Measurements from ENCODE around the gene FAM131B.
A peak's percentile ranks its signal among the peaks of the same experiment; 100 is the strongest.

FAM131B gene

GRCh38 chr7:143380260-143380645 is 17.7 kb upstream of the FAM131B start:
- no peaks in the 10 kb centered on the region for H3K79me2 ChIP-seq (ENCODE audit: low read length)
- H3K4me2 ChIP-seq (ENCODE audit: low read depth, low read length): peak overlapping the region; percentile 83
- no peaks in the 10 kb centered on the region for H3K36me3 ChIP-seq (replicated peaks; ENCODE audit: insufficient read depth, low read length)
- H3K4me1 ChIP-seq (ENCODE audit: low read length): peaks cover 7% of the 10 kb centered on the region
- no peaks in the 10 kb centered on the region for H4K20me1 ChIP-seq (ENCODE audit: insufficient read depth, low read length)
- no peaks in the 10 kb centered on the region for H3K9me2 ChIP-seq (replicated peaks; ENCODE audit: insufficient read depth, low read length)
- DNase-seq: peak; percentile 91
- H3K9me3 ChIP-seq (replicated peaks; ENCODE audit: insufficient read depth, low read length): no peaks in the 10 kb centered on the region
- no peak for TF ChIP-seq EZH2 (optimal IDR thresholded peaks at IDR 0.05; ENCODE audit: low read depth, low read length)
- peak; percentile 89 for TF ChIP-seq CTCF (IDR thresholded peaks at IDR 0.05; ENCODE audit: low read length)
- peak overlapping the region; percentile 93 for H2AFZ ChIP-seq (ENCODE audit: low read length)
- H3K27me3 ChIP-seq (replicated peaks; ENCODE audit: insufficient read depth, low read length): no peaks in the 10 kb centered on the region
- H3K4me3 ChIP-seq (ENCODE audit: low read length): peak overlapping the region; percentile 91
- H3F3A ChIP-seq (ENCODE audit: insufficient read depth, low read length): no peaks in the 10 kb centered on the region
- peak overlapping the region; percentile 3; the same call in 1 of the 2 replicates for H3K27ac ChIP-seq (ENCODE audit: low read length)
- H3K9ac ChIP-seq (ENCODE audit: low read length): peak overlapping the region; percentile 59

DNA sequence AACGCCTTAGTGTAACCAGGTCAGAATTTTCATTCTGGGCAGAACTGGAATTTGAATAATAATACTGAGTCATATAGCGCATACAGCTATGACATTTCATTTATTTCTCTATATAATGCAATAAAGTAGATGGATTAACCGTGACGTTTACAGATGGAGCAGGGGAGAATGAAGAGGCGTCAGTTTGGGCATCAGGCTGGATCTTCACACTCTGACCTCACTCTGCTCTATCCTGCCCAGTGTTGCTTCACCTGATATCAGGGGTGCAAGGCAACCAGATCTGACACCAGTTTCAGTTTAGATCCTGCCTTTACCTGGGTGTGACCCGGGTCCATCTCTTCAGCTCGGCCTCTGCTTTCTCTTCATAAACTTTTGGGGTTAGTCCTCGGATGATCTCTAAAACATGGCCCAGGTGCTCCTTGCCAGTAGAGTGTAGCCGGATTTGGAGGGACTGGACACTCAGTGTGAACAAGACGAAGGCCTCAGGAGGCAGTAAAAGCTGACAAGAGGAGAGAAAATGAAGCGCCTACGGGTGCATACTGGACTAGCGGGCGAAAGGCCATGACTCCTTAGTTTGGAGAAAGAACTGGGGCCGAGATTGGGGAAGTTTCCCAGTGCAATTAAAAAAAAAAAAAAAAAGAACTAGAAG is 17.2 kb upstream of the FAM131B start:
- H3K79me2 ChIP-seq (ENCODE audit: low read length): no peaks in the 10 kb centered on the region
- peak overlapping the region; percentile 93 for H2AFZ ChIP-seq (ENCODE audit: low read length)
- H3F3A ChIP-seq (ENCODE audit: insufficient read depth, low read length): no peaks in the 10 kb centered on the region
- H3K4me2 ChIP-seq (ENCODE audit: low read depth, low read length): peak overlapping the region; percentile 83
- H3K9me3 ChIP-seq (replicated peaks; ENCODE audit: insufficient read depth, low read length): no peaks in the 10 kb centered on the region
- no peaks in the 10 kb centered on the region for H3K27me3 ChIP-seq (replicated peaks; ENCODE audit: insufficient read depth, low read length)
- H3K9ac ChIP-seq (ENCODE audit: low read length): peak overlapping the region; percentile 59; the same call in 1 of the 2 replicates
- no peaks in the 10 kb centered on the region for H3K36me3 ChIP-seq (replicated peaks; ENCODE audit: insufficient read depth, low read length)
- no peak for TF ChIP-seq EZH2phosphoT487 (IDR thresholded peaks at IDR 0.05; ENCODE audit: low read length)
- no peak for TF ChIP-seq CTCF (IDR thresholded peaks at IDR 0.05; ENCODE audit: low read length)
- no peak for TF ChIP-seq EZH2 (optimal IDR thresholded peaks at IDR 0.05; ENCODE audit: low read depth, low read length)
- DNase-seq: no peak
- H3K4me1 ChIP-seq (ENCODE audit: low read length): peaks cover 7% of the 10 kb centered on the region
- H3K4me3 ChIP-seq (ENCODE audit: low read length): peak overlapping the region; percentile 91
- H4K20me1 ChIP-seq (ENCODE audit: insufficient read depth, low read length): no peaks in the 10 kb centered on the region
- H3K27ac ChIP-seq (ENCODE audit: low read length): no peak overlapping the region
- H3K9me2 ChIP-seq (replicated peaks; ENCODE audit: insufficient read depth, low read length): no peaks in the 10 kb centered on the region

- H3K27me3 ChIP-seq (replicated peaks; ENCODE audit: insufficient read depth, low read length): no peaks in the 10 kb centered on the region
- no peak overlapping the region for H2AFZ ChIP-seq (ENCODE audit: low read length)
- no peaks in the 10 kb centered on the region for H3K9me2 ChIP-seq (replicated peaks; ENCODE audit: insufficient read depth, low read length)
- no peaks in the 10 kb centered on the region for H3K36me3 ChIP-seq (replicated peaks; ENCODE audit: insufficient read depth, low read length)
- no peak overlapping the region for H3K9ac ChIP-seq (ENCODE audit: low read length)
- no peaks in the 10 kb centered on the region for H3F3A ChIP-seq (ENCODE audit: insufficient read depth, low read length)
- peaks cover 7% of the 10 kb centered on the region for H3K4me1 ChIP-seq (ENCODE audit: low read length)
- H3K4me3 ChIP-seq (ENCODE audit: low read length): no peak overlapping the region
- H3K27ac ChIP-seq (ENCODE audit: low read length): no peak overlapping the region
- H3K4me2 ChIP-seq (ENCODE audit: low read depth, low read length): no peak overlapping the region
- no peaks in the 10 kb centered on the region for H4K20me1 ChIP-seq (ENCODE audit: insufficient read depth, low read length)
- TF ChIP-seq EZH2 (optimal IDR thresholded peaks at IDR 0.05; ENCODE audit: low read depth, low read length) (no peak), CTCF (IDR thresholded peaks at IDR 0.05; ENCODE audit: low read length) (no peak), EZH2phosphoT487 (IDR thresholded peaks at IDR 0.05; ENCODE audit: low read length) (no peak)
- no peaks in the 10 kb centered on the region for H3K79me2 ChIP-seq (ENCODE audit: low read length)
- no peaks in the 10 kb centered on the region for H3K9me3 ChIP-seq (replicated peaks; ENCODE audit: insufficient read depth, low read length)
- DNase-seq: no peak
Observed at GRCh38 chr7:143376396-143376795, 13.9 kb upstream of the FAM131B start.

Data from MM.1S (cell line).